T-cell (primary cell): ENCODE data around the gene POLR1D. TPM values are rescaled to one million over a fixed set of nuclear protein-coding genes. Genes with fewer than 3 reads are reported as not detected.
A peak's percentile ranks its signal among the peaks of the same experiment; 100 is the strongest.

ENCODE experiments used
- ATAC-seq, 4 experiments: fragments of 200-7000 bp in 3 of 4; fragments of 150-1000 bp in 1 of 4; cut with Tn5 transposase; replicated peaks in 1 of 4; 1 replicate in 3 of 4; 2 replicates in 1 of 4; pipeline ENCODE4 v1.10.0; 2021; ENCODE audit warnings: moderate library complexity in 3 of 4, mild to moderate bottlenecking in 2 of 4, moderate number of reproducible peaks in 1 of 4
- CTCF ChIA-PET, 2 donors: fragments of 300-600 bp; sonication (Branson Sonifier 250); formaldehyde crosslinking; loops; one replicate each; lab custom pipeline; 2022; ENCODE audit warnings: antibody characterized with exemption in 2 of 2; lab: Charles Lee
- POLR2A ChIA-PET, 2 donors: fragments of 300-600 bp; sonication (Branson Sonifier 250); formaldehyde crosslinking; loops; one replicate each; lab custom pipeline; 2022; ENCODE audit warnings: antibody characterized with exemption in 2 of 2; lab: Charles Lee
- DNase-seq, 35 experiments: peaks; one replicate each; pipeline versions ENCODE4 v3.0.0 to v3.0.0-alpha.2; 2013 to 2023
- H3K27ac ChIP-seq: one replicate; pipeline ENCODE4 v1.5.1; 2013; ENCODE audit warnings: low read length
- H3K27me3 ChIP-seq, 2 experiments: replicated peaks in 1 of 2; 1 replicate in 1 of 2; 2 replicates in 1 of 2; pipeline versions ENCODE4 v1.6.1 to v1.7.0; 2013; ENCODE audit warnings: low read length in 1 of 2, mixed read lengths in 1 of 2; ENCODE audit not compliant: control insufficient read depth in 2 of 2, insufficient read depth in 2 of 2; ENCODE audit errors: extremely low read depth in 1 of 2
- H3K36me3 ChIP-seq, 2 donors: 1 replicate in 1 of 2; 2 replicates in 1 of 2; pipeline versions ENCODE4 v1.6.1 to v1.7.0; 2013; ENCODE audit warnings: low read length in 1 of 2; ENCODE audit not compliant: control insufficient read depth in 2 of 2, insufficient read depth in 1 of 2; ENCODE audit errors: extremely low read depth in 1 of 2
- H3K4me1 ChIP-seq, 2 experiments: 1 replicate in 1 of 2; 2 replicates in 1 of 2; pipeline versions ENCODE4 v1.6.1 to v1.7.0; 2013; ENCODE audit warnings: low read length in 2 of 2, mixed read lengths in 1 of 2; ENCODE audit not compliant: insufficient read depth in 2 of 2, control insufficient read depth in 1 of 2; ENCODE audit errors: extremely low read depth in 1 of 2
- H3K4me3 ChIP-seq, 2 donors: 1 replicate in 1 of 2; 2 replicates in 1 of 2; pipeline versions ENCODE4 v1.5.1 to v1.7.0; 2013; ENCODE audit warnings: mild to moderate bottlenecking in 2 of 2, low read length in 1 of 2, moderate library complexity in 1 of 2; ENCODE audit not compliant: control insufficient read depth in 1 of 2; ENCODE audit errors: extremely low read depth in 1 of 2
- H3K9me3 ChIP-seq: 2 replicates; pipeline ENCODE4 v1.7.0; 2013
- H3K27ac Mint-ChIP-seq, 2 donors: one replicate each; pipeline ENCODE4 v1.8.0; 2020 to 2021; ENCODE audit warnings: mild to moderate bottlenecking in 2 of 2, mixed read lengths in 2 of 2
- H3K27me3 Mint-ChIP-seq, 2 donors: one replicate each; pipeline ENCODE4 v1.8.0; 2021 to 2022; ENCODE audit warnings: mixed read lengths in 2 of 2
- H3K36me3 Mint-ChIP-seq: one replicate; pipeline ENCODE4 v1.8.0; 2021; ENCODE audit warnings: mixed read lengths
- H3K4me1 Mint-ChIP-seq, 3 donors: one replicate each; pipeline ENCODE4 v1.8.0; 2020 to 2022; ENCODE audit warnings: mixed read lengths in 3 of 3, mild to moderate bottlenecking in 1 of 3
- H3K4me3 Mint-ChIP-seq, 3 donors: one replicate each; pipeline ENCODE4 v1.8.0; 2020 to 2022; ENCODE audit warnings: mild to moderate bottlenecking in 3 of 3, mixed read lengths in 3 of 3, moderate library complexity in 3 of 3
- H3K9me3 Mint-ChIP-seq, 3 donors: one replicate each; pipeline ENCODE4 v1.8.0; 2020 to 2022; ENCODE audit warnings: mixed read lengths in 3 of 3
- WGBS: methylation state at CpG from one replicate; pipeline ENCODE4 v1.1.5; 2013; ENCODE audit warnings: missing lambda C conversion rate; ENCODE audit not compliant: insufficient coverage; 5-methylcytosine and 5-hydroxymethylcytosine counted together
- total RNA-seq, 35 experiments: library from RNA in 6 of 35; stranded (reverse) in 6 of 35; fragments of 120-200 nt in 1 of 35; gene quantifications; one replicate each; pipeline versions ENCODE4 v1.2.1 to v1.2.4 and lab custom pipeline; 2013 to 2026

POLR1D gene
- total RNA-seq, 5 donors from 2014 or later (not counting 1 experiment from before 2014, with no cell fraction given), result 136 to 167 (median 139) TPM

DNA sequence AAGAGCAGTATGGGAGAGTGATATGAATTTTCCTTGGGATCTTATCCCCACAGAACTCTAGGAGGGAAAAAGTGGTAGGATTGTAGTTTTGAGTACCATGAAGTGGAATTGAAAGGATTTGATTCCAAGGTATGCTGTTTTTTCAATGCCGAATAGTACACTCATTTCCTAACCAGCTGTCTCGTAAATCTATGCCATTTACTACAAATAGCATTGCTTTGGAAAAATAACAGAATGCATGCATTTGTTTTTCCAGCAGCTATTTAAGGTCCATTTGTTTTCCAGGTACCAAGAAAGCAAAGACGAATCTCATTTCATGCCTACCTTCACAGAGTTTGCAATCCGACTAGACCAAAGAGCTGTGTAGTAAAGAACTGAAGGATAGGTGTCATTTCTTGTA, 10.5 kb downstream of the POLR1D start:
- H3K4me1 Mint-ChIP-seq, result peaks cover 57 to 81% (median 71%) of the 10 kb centered on the region in 3 donors
- peaks cover 3 to 6% of the 10 kb centered on the region in 2 experiments for H3K4me1 ChIP-seq
- no peak overlapping the region for H3K4me3 ChIP-seq
- H3K27me3 Mint-ChIP-seq, result no peaks in the 10 kb centered on the region
- no peaks in the 10 kb centered on the region for H3K9me3 Mint-ChIP-seq
- ChIA-PET POLR2A (interaction anchor here in 1 of 2 donors (1.2 kb wide), 1 partner anchor 10 kb away, joined by 4 read pairs; the partner anchor contains the start of gene POLR1D), CTCF (interaction anchor here in 1 of 2 donors (0.5 kb wide), 1 partner anchor 45 kb away, joined by 10 read pairs; no protein-coding TSS in a partner anchor)
- no peaks in the 10 kb centered on the region for H3K27me3 ChIP-seq
- peaks cover 33% of the 10 kb centered on the region for H3K36me3 Mint-ChIP-seq
- no peak overlapping the region for H3K27ac ChIP-seq
- ATAC-seq (no peak), DNase-seq (no peak)
- no peak overlapping the region for H3K27ac Mint-ChIP-seq
- H3K9me3 ChIP-seq, result no peaks in the 10 kb centered on the region
- no peak overlapping the region for H3K4me3 Mint-ChIP-seq
- WGBS, result 100% methylated on average over 1 of the region's 4 CpGs
- peaks cover 11% of the 10 kb centered on the region in 2 donors for H3K36me3 ChIP-seq

DNA sequence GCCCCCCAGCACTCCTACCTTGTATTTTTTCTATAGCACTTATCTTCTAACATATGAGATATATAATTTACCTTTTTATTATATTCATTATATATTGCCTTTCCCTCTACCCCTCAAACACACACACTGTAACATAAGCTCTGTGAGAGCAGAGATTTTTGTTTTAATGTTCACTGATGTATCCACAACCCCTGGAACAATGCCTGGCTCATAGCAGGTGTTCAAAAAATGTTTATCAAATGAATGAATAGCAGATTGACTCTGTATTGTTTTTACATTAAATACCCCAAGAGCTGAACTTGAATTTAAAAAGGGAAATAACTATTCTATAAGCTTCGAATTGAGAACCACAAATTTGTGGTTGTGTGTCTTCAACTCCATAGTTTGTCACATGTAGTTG, 11.0 kb downstream of the POLR1D start:
- no CpG with 5 or more reads among the region's 1 CpG for WGBS
- peaks cover 54 to 77% (median 68%) of the 10 kb centered on the region in 3 donors for H3K4me1 Mint-ChIP-seq
- CTCF ChIA-PET, result interaction anchor here in 1 of 2 donors (0.7 kb wide), 1 partner anchor 497 kb away, joined by 3 read pairs; no protein-coding TSS in a partner anchor

DNA sequence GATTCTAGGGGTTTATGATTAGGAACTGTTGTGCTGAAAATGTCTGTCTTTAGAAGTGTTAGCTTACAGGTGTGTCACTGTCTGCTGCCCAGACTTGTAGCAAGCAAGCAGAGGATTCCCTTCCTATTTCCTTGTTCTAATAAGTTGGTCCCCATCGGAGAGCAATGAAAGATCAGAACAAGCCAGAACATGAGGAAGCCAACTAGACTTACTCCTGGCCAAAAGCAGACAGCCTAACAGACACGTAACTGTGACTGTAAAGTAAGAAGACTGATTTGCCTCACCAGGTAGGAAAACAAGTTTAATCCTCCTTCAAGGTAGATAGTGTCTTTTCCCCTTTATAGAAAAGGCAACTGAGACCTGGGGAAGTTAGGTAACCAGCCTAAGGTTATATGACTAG, 12.5 kb downstream of the POLR1D start:
- no peaks in the 10 kb centered on the region for H3K9me3 ChIP-seq
- Mint-ChIP-seq H3K4me3 (no peak overlapping the region), H3K9me3 (no peaks in the 10 kb centered on the region), H3K4me1 (peaks cover 59 to 76% (median 70%) of the 10 kb centered on the region in 3 donors), H3K36me3 (peaks cover 28% of the 10 kb centered on the region), H3K27ac (peak overlapping the region in 1 of 2 donors; percentile 74), H3K27me3 (no peaks in the 10 kb centered on the region)
- H3K4me1 ChIP-seq, result peaks cover 3 to 6% of the 10 kb centered on the region in 2 experiments
- H3K27me3 ChIP-seq, result no peaks in the 10 kb centered on the region
- H3K36me3 ChIP-seq, result peaks cover 9 to 11% of the 10 kb centered on the region in 2 donors
- ChIA-PET CTCF (interaction anchor here (0.6 to 0.7 kb wide), 2 partner anchors 193 to 1604 kb away, joined by 5 to 8 read pairs; no protein-coding TSS in a partner anchor), POLR2A (no interaction called here)
- DNase-seq (no peak), ATAC-seq (no peak)
- WGBS, result no CpG with 5 or more reads among the region's 2 CpGs
- no peak overlapping the region for H3K4me3 ChIP-seq
- no peak overlapping the region for H3K27ac ChIP-seq

More for the DNA sequence above, 11.0 kb downstream of the POLR1D start:
- no peak overlapping the region for H3K4me3 ChIP-seq
- H3K27ac Mint-ChIP-seq, result no peak overlapping the region
- H3K27me3 Mint-ChIP-seq, result no peaks in the 10 kb centered on the region
- no peaks in the 10 kb centered on the region for H3K9me3 ChIP-seq
- peaks cover 9 to 11% of the 10 kb centered on the region in 2 donors for H3K36me3 ChIP-seq
- H3K4me1 ChIP-seq, result peaks cover 3 to 6% of the 10 kb centered on the region in 2 experiments
- H3K9me3 Mint-ChIP-seq, result no peaks in the 10 kb centered on the region
- no peaks in the 10 kb centered on the region for H3K27me3 ChIP-seq
- DNase-seq (no peak), ATAC-seq (no peak)
- peaks cover 31% of the 10 kb centered on the region for H3K36me3 Mint-ChIP-seq
- POLR2A ChIA-PET, result interaction anchor here in 1 of 2 donors (1.2 kb wide), 1 partner anchor 10 kb away, joined by 4 read pairs; the partner anchor contains the start of gene POLR1D
- no peak overlapping the region for H3K27ac ChIP-seq
- H3K4me3 Mint-ChIP-seq, result no peak overlapping the region

DNA sequence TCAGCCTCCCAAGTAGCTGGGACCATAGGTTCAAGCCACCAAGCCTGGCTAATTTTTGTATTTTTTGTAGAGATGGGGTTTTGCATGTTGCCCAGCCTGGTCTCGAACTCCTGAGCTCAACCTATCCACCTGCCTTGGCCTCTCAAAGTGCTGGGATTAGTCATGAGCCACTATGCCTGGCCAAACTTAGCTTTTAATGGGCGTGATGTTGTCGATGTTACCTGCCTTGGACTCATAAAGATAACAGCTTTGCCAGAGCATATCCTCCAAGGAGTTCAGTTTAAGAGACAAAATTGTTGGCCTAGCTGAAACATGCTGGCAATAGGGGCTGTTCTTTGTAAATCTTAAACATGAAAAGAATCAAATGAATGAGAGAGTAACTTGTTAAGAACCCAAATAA, 13.1 kb downstream of the POLR1D start:
- Mint-ChIP-seq H3K4me1 (peaks cover 65 to 79% (median 75%) of the 10 kb centered on the region in 3 donors), H3K36me3 (peaks cover 28% of the 10 kb centered on the region), H3K9me3 (no peaks in the 10 kb centered on the region), H3K27me3 (no peaks in the 10 kb centered on the region), H3K4me3 (no peak overlapping the region), H3K27ac (no peak overlapping the region)
- no peak overlapping the region for H3K4me3 ChIP-seq
- no peaks in the 10 kb centered on the region for H3K9me3 ChIP-seq
- H3K27ac ChIP-seq, result no peak overlapping the region
- ChIA-PET CTCF (interaction anchor here (0.6 to 0.7 kb wide), 2 partner anchors 194 to 1604 kb away, joined by 5 to 8 read pairs; no protein-coding TSS in a partner anchor), POLR2A (no interaction called here)
- 100% methylated on average over 2 of the region's 3 CpGs for WGBS
- DNase-seq (no peak), ATAC-seq (no peak)
- no peaks in the 10 kb centered on the region for H3K27me3 ChIP-seq
- peaks cover 9 to 11% of the 10 kb centered on the region in 2 donors for H3K36me3 ChIP-seq
- H3K4me1 ChIP-seq, result peaks cover 3 to 6% of the 10 kb centered on the region in 2 experiments

DNA sequence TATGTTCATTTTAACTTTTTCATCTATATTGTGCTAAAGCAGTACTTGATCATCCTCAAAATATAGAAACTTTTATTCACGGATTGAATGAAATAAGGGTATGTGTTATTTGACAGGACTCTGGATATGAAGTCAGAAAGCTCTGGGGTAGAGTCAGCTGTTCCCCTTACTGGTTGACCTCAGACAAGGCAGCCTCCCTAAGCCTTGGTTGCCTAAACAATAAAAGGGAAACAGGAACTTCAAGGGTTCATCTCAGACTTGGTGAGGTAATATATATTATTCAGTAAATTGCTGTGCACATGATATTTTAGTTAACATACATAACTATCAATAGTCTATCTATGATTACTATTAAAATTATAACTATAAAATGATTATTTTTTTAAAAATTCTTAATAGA, 13.6 kb downstream of the POLR1D start:
- Mint-ChIP-seq H3K36me3 (peaks cover 28% of the 10 kb centered on the region), H3K9me3 (no peaks in the 10 kb centered on the region), H3K27ac (no peak overlapping the region), H3K4me3 (no peak overlapping the region), H3K4me1 (peaks cover 70 to 82% (median 78%) of the 10 kb centered on the region in 3 donors), H3K27me3 (no peaks in the 10 kb centered on the region)
- peaks cover 9 to 11% of the 10 kb centered on the region in 2 donors for H3K36me3 ChIP-seq
- ChIA-PET CTCF (interaction anchor here (0.7 to 1.0 kb wide), 4 partner anchors 11 to 1605 kb away, joined by 3 to 8 read pairs (median 4); partner anchors contain the start of gene LNX2 (in 1 of the 2)), POLR2A (no interaction called here)
- H3K27ac ChIP-seq, result no peak overlapping the region
- no CpG with 5 or more reads among the region's 1 CpG for WGBS
- no peak overlapping the region for H3K4me3 ChIP-seq
- H3K9me3 ChIP-seq, result no peaks in the 10 kb centered on the region
- ATAC-seq, result no peak
- H3K4me1 ChIP-seq, result peaks cover 3 to 6% of the 10 kb centered on the region in 2 experiments
- no peak for DNase-seq
- no peaks in the 10 kb centered on the region for H3K27me3 ChIP-seq

DNA sequence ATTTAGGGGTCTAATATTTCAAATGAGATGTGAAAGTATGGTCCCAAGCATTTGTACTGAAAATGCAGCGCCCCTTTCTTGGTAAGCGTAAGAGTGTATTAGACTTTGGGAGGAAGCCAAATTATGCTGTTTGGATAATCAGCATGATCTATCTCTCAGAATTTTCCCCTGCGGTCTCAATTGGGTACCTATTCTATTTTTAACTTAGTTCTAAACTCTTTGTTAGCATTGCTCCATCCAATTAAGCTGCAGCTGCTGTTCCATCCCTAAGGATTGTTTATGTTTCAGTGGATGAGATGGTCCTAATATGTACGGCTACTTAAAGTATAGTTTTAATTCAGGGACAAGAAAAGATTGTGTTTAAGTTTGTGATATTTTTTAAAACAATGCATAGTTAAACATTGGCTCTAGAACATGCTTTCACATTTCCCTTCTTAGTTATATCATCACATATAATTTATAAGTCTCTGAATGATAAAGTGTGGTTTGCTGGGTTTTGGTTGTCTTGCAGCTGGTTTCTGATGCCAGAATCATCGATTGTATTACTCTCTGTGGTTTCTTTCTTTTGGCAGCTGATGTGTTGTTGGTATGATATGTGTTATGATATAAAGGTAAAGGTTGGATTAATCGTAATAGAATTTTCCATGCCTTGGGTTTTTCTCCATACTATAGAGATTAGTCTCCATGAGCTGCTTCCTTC, 15.0 kb downstream of the POLR1D start:
- ATAC-seq, result no peak
- 80% methylated on average over 1 of the region's 6 CpGs for WGBS
- H3K27ac Mint-ChIP-seq, result peak overlapping the region in 1 of 2 donors; percentile 24
- peaks cover 68 to 76% (median 70%) of the 10 kb centered on the region in 3 donors for H3K4me1 Mint-ChIP-seq
- H3K9me3 Mint-ChIP-seq, result no peaks in the 10 kb centered on the region
- no peak overlapping the region for H3K4me3 Mint-ChIP-seq
- no peak for DNase-seq
- POLR2A ChIA-PET, result interaction anchor here in 1 of 2 donors (0.9 kb wide), 1 partner anchor 15 kb away, joined by 4 read pairs; the partner anchor contains the start of gene POLR1D
- no peaks in the 10 kb centered on the region for H3K27me3 ChIP-seq
- H3K36me3 Mint-ChIP-seq, result peaks cover 16% of the 10 kb centered on the region
- H3K27ac ChIP-seq, result no peak overlapping the region
- H3K4me1 ChIP-seq, result peaks cover 0 to 3% of the 10 kb centered on the region in 2 experiments
- no peaks in the 10 kb centered on the region for H3K27me3 Mint-ChIP-seq
- CTCF ChIA-PET, result no interaction called here
- H3K36me3 ChIP-seq, result peaks cover 5 to 11% of the 10 kb centered on the region in 2 donors
- H3K9me3 ChIP-seq, result no peaks in the 10 kb centered on the region
- no peak overlapping the region for H3K4me3 ChIP-seq
